ENCODE data around the gene HMCN2.
A peak's percentile ranks its signal among the peaks of the same experiment; 100 is the strongest.

Gene HMCN2

GRCh38 chr9:130459941-130460669 is 194.5 kb downstream of the HMCN2 start:
- no peak for DNase-seq

- peak; percentile 66 for DNase-seq
Observed at GRCh38 chr9:130461218-130461630, 195.7 kb downstream of the HMCN2 start.

GRCh38 chr9:130461731-130462130 is 196.2 kb downstream of the HMCN2 start:
- DNase-seq, result no peak

- no peak for DNase-seq
Observed at GRCh38 chr9:130462685-130463540, 197.4 kb downstream of the HMCN2 start.

- DNase-seq, result no peak
Observed at GRCh38 chr9:130463763-130464745, 198.5 kb downstream of the HMCN2 start.

GRCh38 chr9:130465383-130466096 is 200.0 kb downstream of the HMCN2 start:
- peak; percentile 57 for DNase-seq

GRCh38 chr9:130466537-130467217 is 201.1 kb downstream of the HMCN2 start:
- DNase-seq, result no peak

- DNase-seq, result no peak
Observed at GRCh38 chr9:130467316-130467715, 201.8 kb downstream of the HMCN2 start.

- DNase-seq, result no peak
Observed at GRCh38 chr9:130468566-130468965, 203.0 kb downstream of the HMCN2 start.

GRCh38 chr9:130470269-130470668 is 204.7 kb downstream of the HMCN2 start:
- no peak for DNase-seq

GRCh38 chr9:130470950-130471349 is 205.4 kb downstream of the HMCN2 start:
- no peak for DNase-seq

GRCh38 chr9:130471411-130472183 is 206.0 kb downstream of the HMCN2 start:
- no peak for DNase-seq

- DNase-seq, result no peak
Observed at GRCh38 chr9:130472184-130472705, 206.7 kb downstream of the HMCN2 start.

- DNase-seq, result no peak
Observed at GRCh38 chr9:130473009-130473408, 207.4 kb downstream of the HMCN2 start.

- DNase-seq, result no peak
Observed at GRCh38 chr9:130473566-130473965, 208.0 kb downstream of the HMCN2 start.

- no peak for DNase-seq
Observed at GRCh38 chr9:130474106-130474505, 208.5 kb downstream of the HMCN2 start.

- DNase-seq, result no peak
Observed at GRCh38 chr9:130476151-130476730, 210.7 kb downstream of the HMCN2 start.

GRCh38 chr9:130477564-130477963 is 212.0 kb downstream of the HMCN2 start:
- DNase-seq, result no peak

- no peak for DNase-seq
Observed at GRCh38 chr9:130478152-130478551, 212.6 kb downstream of the HMCN2 start.
